T47D (cell line): ENCODE results near the gene CCDC82.

Experiments
- DNase-seq, 2 experiments: peaks; one replicate each; pipeline versions ENCODE4 v3.0.0 to v3.0.0-alpha.2; 2011 to 2012; ENCODE audit warnings: low read depth in 1 of 2, low spot score in 1 of 2
- JUND ChIP-seq: IDR thresholded peaks from 2 replicates; pipeline ENCODE4 v1.6.1; 2012; ENCODE audit warnings: low read depth
- in situ Hi-C: cut with HindIII; loops from 2 replicates; pipeline ENCODE4 v1.10.0; 2016; ENCODE audit warnings: low sequenced_read_pairs, low pct_unique_long_range_greater_than_20kb

Gene CCDC82

DNA sequence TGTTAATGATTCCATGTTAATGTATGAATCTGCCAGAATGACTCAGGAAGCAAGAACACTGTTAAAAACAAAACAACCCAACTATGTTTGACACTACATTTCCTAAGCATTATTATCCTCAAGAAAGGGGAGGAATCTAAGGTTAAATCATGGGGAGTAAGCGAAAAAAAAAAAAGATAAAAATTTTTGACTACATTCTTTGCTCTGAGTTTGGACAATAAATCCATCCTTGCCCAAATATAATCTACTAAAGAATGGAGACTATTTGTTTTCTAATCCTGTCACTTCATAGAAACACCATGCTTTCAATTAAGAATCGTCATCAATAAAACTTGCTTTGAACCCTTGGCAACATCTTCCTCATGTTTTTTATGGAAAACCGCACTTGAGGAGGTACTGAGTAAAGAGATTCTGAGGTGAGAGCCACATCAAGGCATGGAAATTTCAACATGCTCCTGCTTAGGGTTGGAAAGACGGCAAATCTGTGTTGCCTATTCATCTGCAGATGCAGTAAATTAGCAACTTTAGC, 56.5 kb downstream of the CCDC82 start:
- TF ChIP-seq JUND: no peak
- in situ Hi-C loops: no loop called here
- no peak for DNase-seq

DNA sequence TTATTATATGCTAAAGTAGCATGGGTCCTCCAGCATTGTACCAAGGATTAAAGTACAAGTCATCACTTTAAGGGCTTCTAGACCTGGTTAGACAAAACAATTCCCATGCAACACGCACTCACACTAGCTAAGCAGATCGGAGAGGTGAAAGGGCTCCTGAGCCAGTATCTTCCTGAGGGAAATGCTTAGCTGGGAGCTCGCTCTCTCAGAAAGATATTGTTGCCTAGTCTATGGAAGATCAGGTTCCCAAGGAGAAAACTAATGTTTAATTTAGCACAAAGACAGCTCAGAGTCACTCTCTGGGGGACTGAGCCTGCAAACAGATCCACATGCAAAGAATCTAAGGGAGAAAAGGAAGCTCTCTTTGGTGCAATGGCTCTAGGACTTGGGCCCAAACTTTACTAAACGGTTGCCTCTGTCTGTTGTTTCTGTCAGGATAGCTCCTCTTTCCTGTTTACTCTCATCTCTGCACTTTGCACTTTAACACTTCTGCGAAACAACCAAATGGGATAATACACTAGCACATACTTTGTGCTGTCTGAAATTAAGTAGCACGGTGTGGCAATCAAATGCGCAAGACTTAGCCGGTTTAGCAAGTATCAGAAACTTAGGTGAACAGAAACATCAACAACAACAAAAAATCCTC, 57.5 kb downstream of the CCDC82 start:
- DNase-seq: no peak
- in situ Hi-C loops: no loop called here
- TF ChIP-seq JUND: no peak

DNA sequence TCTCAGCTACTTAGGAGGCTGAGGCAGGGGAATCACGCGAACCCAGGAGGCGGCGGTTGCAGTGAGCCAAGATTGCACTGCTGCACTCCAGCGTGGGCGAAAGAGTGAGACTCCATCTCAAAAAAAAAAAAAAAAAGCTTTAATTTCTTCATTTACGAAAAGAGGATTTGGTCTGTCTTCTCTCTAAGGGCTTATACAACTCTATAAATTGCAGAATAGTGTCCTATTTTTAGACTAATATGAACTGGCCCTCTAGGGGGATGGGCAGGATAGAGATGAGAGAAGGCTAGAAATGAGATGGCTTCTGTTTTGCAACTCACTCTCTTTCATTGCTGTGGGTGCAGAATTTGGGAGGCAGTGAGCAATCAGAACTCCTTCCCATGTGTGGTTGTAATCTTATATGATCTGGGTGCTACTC, 58.0 kb downstream of the CCDC82 start:
- in situ Hi-C loops: no loop called here

DNA sequence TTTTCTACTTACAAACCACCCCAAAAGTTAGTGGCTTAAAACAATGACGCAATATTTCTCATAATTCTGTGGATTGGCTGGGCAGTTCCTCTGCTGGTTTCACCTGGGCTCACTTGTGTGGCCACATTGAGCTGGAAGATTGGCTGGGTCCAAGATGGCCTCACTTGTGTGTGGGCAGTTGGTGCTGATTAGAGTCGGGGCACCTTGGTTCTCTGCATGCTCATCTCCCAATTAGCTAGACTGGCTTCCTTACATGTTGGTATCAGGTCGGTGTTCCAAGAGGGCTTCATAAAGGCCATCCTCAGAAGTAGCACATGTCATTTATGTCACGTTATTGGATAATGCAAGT, 59.2 kb downstream of the CCDC82 start:
- in situ Hi-C loops: no loop called here
- no peak for TF ChIP-seq JUND
- no peak for DNase-seq

More for the DNA sequence above, 58.0 kb downstream of the CCDC82 start:
- no peak for TF ChIP-seq JUND
- DNase-seq: no peak

DNA sequence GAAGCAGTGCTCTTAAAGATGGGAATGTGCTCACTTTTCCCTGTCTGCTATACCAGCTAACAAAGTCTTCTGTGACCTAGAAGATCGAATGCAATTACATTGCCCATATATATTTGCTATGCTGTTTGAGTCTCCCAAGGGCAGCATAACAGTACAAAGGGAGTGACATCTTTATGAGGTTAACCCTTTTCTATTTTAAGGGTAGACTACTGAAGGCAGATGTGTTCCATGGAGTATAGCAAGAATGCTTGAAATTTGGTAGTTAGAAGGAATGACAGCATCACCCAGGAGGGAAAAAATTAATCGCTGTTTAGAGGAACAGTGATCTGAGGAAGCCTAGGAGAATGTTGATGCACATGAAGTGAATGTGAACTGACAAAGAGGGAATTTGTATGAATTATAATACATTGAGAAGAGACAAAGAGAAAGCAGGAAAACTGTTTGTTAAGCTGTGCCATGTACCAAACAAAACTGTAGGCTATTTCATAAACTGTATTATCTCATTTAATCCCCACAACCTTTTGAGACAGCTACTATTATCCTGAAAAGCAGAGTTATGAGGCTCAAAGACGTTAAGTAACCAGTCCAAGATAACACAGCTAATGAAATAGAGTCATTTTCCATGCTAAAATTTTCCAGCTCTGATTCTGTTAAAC, 59.7 kb downstream of the CCDC82 start:
- in situ Hi-C loops: no loop called here

DNA sequence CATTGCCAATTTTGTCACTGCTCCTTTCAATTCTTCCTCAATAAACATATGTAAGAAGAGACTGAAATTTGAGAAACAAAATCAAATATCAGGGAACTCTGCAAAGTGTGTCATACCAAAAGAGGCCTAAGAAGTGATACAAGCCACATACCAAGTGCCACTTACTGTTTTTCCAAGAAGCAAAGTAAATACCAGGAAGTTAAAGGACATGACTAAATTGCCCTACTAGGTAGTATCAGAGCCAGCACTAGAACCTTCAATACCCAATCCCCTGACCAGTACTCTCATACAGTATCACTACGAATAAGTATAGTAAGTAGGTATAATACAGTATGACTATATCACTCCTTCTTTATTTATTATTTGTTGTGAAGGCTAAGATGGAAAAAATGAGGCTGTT, 60.3 kb downstream of the CCDC82 start:
- TF ChIP-seq JUND: no peak
- no peak for DNase-seq
- in situ Hi-C loops: no loop called here

More for the DNA sequence above, 59.7 kb downstream of the CCDC82 start:
- no peak for TF ChIP-seq JUND
- no peak for DNase-seq

DNA sequence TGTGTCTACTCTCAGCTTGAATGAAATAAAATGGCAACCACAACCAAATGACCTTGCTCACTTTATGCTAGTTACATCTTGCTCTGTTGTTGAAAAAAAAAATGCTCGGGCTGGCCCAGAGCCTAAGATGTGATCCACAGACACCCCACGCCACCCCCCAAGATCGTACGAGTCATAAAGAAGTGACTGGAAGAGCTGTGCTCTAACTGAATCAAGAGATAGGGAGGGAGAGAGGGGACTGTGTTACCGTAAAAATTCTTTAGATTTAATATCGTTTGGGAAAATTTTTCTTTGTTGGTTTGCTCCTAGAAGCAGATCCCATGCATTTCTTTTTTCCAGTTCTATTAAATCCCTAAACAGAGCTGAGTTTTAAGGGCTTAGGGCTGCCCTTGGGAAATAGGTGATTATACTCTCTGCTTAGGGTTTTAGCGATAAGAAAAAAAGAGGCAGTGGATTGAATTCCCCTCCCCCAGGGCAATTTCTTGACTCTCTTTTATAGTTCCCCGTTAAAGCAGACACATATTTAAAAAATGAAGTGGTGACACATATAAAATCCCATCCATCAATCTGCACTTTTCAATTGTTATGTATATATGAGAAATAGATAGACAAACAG, 61.2 kb downstream of the CCDC82 start:
- in situ Hi-C loops: no loop called here
- TF ChIP-seq JUND: no peak
- no peak for DNase-seq

DNA sequence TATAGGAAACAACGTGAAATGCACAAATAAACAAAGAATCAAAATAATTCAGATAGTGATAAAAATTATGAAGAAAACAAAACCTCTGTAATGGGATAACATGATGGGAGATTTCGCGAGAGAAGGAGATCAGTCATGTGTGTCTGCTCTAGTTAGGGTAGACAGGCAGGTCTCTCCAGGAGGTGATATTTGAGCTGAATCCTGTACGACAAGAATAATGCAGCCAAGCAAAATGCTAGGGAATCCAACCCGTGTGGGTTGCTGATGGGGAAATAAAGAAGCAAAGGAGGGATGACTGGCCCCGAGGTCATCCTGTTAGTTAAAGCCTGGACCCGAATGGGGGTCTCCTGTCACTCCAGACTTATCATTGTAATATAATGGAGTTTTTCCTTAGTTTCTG, 62.8 kb downstream of the CCDC82 start:
- in situ Hi-C loops: no loop called here
- no peak for TF ChIP-seq JUND
- DNase-seq: peak in 1 of 2 experiments; percentile 33

DNA sequence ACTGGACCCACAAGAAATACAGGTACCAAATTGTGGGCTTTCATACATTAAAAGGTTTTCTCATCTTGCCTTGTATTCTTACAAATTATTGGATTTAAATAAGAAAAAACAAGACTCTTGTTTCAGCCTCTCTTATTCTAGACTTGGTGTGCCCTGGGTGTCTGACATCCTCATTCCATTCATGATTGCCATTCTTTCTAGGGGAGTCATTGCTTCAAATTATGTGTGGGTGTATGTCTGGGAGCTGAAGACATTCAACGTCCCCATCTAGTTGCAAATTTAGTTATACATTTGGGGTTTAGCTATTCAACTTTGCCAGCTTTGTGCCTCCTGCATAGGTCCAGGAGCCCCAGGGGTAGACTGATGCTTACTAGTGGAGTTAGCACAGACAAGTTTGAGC, 64.8 kb downstream of the CCDC82 start:
- TF ChIP-seq JUND: peak; percentile 67
- in situ Hi-C loops: no loop called here
- peak; percentile 44 to 71 for DNase-seq

DNA sequence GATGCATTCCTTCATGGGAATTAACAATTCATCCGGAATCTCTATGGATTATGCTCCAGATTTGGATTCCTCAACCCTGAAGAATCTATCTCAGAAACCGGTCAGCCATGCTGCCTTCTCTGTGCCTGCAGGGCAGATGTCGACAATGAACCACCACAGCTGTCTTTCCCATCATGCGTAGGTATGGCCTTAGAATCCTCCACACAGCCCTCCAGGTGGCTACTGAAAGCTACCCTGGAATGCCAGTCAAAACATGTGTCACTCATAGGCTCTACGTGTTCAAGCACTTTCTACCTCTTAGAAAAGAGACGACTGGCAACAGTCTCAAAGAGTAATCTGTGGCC, 66.1 kb downstream of the CCDC82 start:
- no peak for TF ChIP-seq JUND
- in situ Hi-C loops: no loop called here
- DNase-seq: no peak

DNA sequence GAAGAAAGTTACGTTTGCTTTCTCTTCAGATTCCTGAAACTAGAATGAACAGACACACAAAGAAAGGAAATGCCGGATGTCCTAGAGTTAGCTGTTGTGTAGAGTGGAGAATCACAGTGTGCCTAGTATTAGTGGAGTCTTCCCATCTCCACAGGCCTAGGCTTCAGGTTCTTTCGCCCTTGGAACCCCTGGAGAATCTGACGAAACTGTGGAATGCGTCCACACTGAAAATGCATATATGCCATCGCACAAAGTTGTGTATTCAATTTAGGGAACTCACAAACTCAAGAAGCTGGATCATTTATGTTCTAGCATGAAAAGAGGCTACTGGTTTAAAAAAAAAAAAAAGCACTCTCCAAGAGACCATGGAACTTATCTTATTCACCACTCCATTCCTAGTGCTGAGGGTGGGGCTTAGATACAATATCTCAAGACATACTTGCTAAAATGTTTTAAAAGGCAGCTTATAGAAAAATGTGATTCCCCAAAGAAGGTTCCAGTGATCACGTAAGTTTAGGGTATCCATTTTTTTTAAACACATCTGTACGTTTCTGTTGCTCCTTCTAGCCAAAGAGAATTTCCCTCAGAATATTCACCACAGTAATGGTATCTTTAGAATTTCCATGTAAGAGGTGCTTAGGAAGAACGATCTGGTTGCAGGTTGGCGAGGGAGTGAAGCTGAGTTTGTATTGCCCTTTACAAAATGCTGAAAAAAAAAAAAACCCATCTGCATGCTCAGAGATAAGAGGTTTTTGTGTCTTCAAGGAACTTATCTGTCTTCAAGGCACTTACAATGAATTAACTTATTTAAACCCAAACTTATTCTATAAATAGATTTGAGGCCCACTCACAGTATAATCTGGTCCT, 66.7 kb downstream of the CCDC82 start:
- no peak for DNase-seq

DNA sequence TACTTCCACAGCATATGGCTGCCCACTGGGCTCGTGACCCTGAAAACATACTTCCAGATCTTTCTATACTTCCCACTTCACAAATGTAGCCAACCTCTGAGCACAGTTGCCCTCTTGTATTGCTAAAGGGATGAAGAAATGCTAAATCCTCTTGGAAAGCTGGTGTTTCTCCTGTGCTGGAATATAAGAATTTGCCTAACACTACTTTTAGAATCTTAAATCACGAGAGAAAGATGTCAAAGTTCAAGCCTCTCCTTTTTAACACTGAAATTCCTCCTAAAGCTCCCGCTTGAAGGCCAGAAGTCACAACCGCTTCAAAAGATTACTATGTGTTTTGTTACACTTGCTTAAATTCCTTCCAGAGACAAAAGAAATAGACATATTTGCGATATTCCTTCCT, 68.6 kb downstream of the CCDC82 start:
- no peak for TF ChIP-seq JUND
- no peak for DNase-seq
- in situ Hi-C loops: no loop called here

More for the DNA sequence above, 66.7 kb downstream of the CCDC82 start:
- no peak for TF ChIP-seq JUND
- in situ Hi-C loops: no loop called here
